B cell (primary cell): Measurements from ENCODE around the gene MKRN2.

Experiments
- CTCF ChIP-seq: fragments of 200-600 bp; IDR thresholded peaks from one replicate; pipeline ENCODE4 v1.8.0; 2022; ENCODE audit warnings: antibody characterized with exemption, mild to moderate bottlenecking
- EZH2 ChIP-seq: IDR thresholded peaks from 2 replicates; pipeline ENCODE4 v1.6.1; 2012; ENCODE audit warnings: borderline replicate concordance, low read depth, mild to moderate bottlenecking, moderate library complexity, low read length; ENCODE audit not compliant: insufficient read depth, poor library complexity, severe bottlenecking

GRCh38 chr3:12588039-12589009 lies 31.4 kb downstream of the MKRN2 start:
- TF ChIP-seq CTCF (no peak), EZH2 (no peak)
